DOHH2 (cell line): ENCODE measurements around the gene ANXA9.

Experiments used
- H3F3A ChIP-seq: fragments of 200-600 bp; sonication (generic), shearing (Covaris generic); 2 replicates; pipeline ENCODE4 v1.6.0; 2016; ENCODE audit warnings: antibody characterized with exemption, mild to moderate bottlenecking; ENCODE audit not compliant: control insufficient read depth, insufficient read depth
- H3K27ac ChIP-seq: fragments of 200-600 bp; sonication (generic); 2 replicates; pipeline ENCODE4 v1.5.1; 2014; ENCODE audit warnings: low read depth, mild to moderate bottlenecking, low read length, moderate library complexity
- H3K27me3 ChIP-seq: fragments of 200-600 bp; sonication (generic); 2 replicates; pipeline ENCODE4 v1.6.1; 2014; ENCODE audit warnings: mild to moderate bottlenecking, low read length, mixed read lengths; ENCODE audit not compliant: control insufficient read depth
- H3K36me3 ChIP-seq: fragments of 200-600 bp; sonication (generic); 2 replicates; pipeline ENCODE4 v1.6.1; 2014; ENCODE audit warnings: mild to moderate bottlenecking, low read length, moderate library complexity, mixed read lengths; ENCODE audit not compliant: control insufficient read depth
- H3K4me1 ChIP-seq: fragments of 200-600 bp; sonication (generic); 2 replicates; pipeline ENCODE4 v1.6.1; 2014; ENCODE audit warnings: mild to moderate bottlenecking, low read length, mixed read lengths; ENCODE audit not compliant: control insufficient read depth
- H3K4me2 ChIP-seq: fragments of 200-600 bp; sonication (generic); 2 replicates; pipeline ENCODE4 v1.6.0; 2014; ENCODE audit warnings: mild to moderate bottlenecking, low read length, moderate library complexity
- H3K4me3 ChIP-seq: fragments of 200-600 bp; sonication (generic); 2 replicates; pipeline ENCODE4 v1.5.1; 2014; ENCODE audit warnings: mild to moderate bottlenecking, low read length, mixed read lengths
- H3K79me2 ChIP-seq: fragments of 200-600 bp; sonication (generic); 2 replicates; pipeline ENCODE4 v1.6.1; 2014; ENCODE audit warnings: mild to moderate bottlenecking, low read length, mixed read lengths; ENCODE audit not compliant: control insufficient read depth
- H3K9me2 ChIP-seq: fragments of 200-600 bp; sonication (generic); replicated peaks from 2 replicates; pipeline ENCODE4 v1.6.1; 2014; ENCODE audit warnings: mild to moderate bottlenecking, low read length, mixed read lengths; ENCODE audit not compliant: control insufficient read depth
- H3K9me3 ChIP-seq: fragments of 200-600 bp; sonication (generic); 2 replicates; pipeline ENCODE4 v1.6.1; 2014; ENCODE audit warnings: antibody characterized with exemption, low read length, mixed read lengths; ENCODE audit not compliant: control insufficient read depth, insufficient read depth
- H4K20me1 ChIP-seq: fragments of 200-600 bp; sonication (generic); 2 replicates; pipeline ENCODE4 v1.6.0; 2014; ENCODE audit warnings: low read depth, mild to moderate bottlenecking, antibody characterized with exemption, low read length, moderate library complexity; ENCODE audit not compliant: control insufficient read depth, insufficient read depth
- EZH2phosphoT487 ChIP-seq: fragments of 200-600 bp; sonication (generic); IDR thresholded peaks from 2 replicates; pipeline ENCODE4 v1.6.1; 2017; ENCODE audit warnings: borderline replicate concordance, mild to moderate bottlenecking, antibody characterized with exemption, low read length, moderate library complexity, mixed read lengths
- TF ChIP-seq, protein P1 (sequence below): fragments of 200-600 bp; sonication (generic); IDR thresholded peaks from one replicate; pipeline ENCODE4 v1.5.1; 2014; ENCODE audit warnings: antibody characterized with exemption, mild to moderate bottlenecking, low read depth, low read length; ENCODE audit not compliant: poor library complexity, severe bottlenecking

The ANXA9 gene

GRCh38 chr1:151001602-151002001 is 19.5 kb downstream of the ANXA9 start:
- Histone ChIP-seq H3K4me2 (no peak overlapping the region), H3K79me2 (no peaks in the 10 kb centered on the region), H3K9me2 (no peaks in the 10 kb centered on the region), H3K27me3 (no peaks in the 10 kb centered on the region), H3K4me1 (peaks cover 35% of the 10 kb centered on the region), H3F3A (no peaks in the 10 kb centered on the region), H3K9me3 (no peaks in the 10 kb centered on the region), H3K27ac (no peak overlapping the region), H4K20me1 (no peaks in the 10 kb centered on the region), H3K4me3 (no peak overlapping the region), H3K36me3 (no peaks in the 10 kb centered on the region)
- TF ChIP-seq, protein P1, sequence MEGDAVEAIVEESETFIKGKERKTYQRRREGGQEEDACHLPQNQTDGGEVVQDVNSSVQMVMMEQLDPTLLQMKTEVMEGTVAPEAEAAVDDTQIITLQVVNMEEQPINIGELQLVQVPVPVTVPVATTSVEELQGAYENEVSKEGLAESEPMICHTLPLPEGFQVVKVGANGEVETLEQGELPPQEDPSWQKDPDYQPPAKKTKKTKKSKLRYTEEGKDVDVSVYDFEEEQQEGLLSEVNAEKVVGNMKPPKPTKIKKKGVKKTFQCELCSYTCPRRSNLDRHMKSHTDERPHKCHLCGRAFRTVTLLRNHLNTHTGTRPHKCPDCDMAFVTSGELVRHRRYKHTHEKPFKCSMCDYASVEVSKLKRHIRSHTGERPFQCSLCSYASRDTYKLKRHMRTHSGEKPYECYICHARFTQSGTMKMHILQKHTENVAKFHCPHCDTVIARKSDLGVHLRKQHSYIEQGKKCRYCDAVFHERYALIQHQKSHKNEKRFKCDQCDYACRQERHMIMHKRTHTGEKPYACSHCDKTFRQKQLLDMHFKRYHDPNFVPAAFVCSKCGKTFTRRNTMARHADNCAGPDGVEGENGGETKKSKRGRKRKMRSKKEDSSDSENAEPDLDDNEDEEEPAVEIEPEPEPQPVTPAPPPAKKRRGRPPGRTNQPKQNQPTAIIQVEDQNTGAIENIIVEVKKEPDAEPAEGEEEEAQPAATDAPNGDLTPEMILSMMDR = no peak
- TF ChIP-seq EZH2phosphoT487 = no peak

- H3K27me3 ChIP-seq = no peaks in the 10 kb centered on the region
- no peak overlapping the region for H3K4me3 ChIP-seq
- no peak overlapping the region for H3K27ac ChIP-seq
- H3K4me1 ChIP-seq = peaks cover 40% of the 10 kb centered on the region
- H3K4me2 ChIP-seq = no peak overlapping the region
- H3K36me3 ChIP-seq = no peaks in the 10 kb centered on the region
- no peaks in the 10 kb centered on the region for H3K79me2 ChIP-seq
- H3K9me3 ChIP-seq = no peaks in the 10 kb centered on the region
- H3F3A ChIP-seq = no peaks in the 10 kb centered on the region
- H4K20me1 ChIP-seq = no peaks in the 10 kb centered on the region
- no peaks in the 10 kb centered on the region for H3K9me2 ChIP-seq
- TF ChIP-seq, protein P1 = no peak
- no peak for TF ChIP-seq EZH2phosphoT487
Measured at GRCh38 chr1:151002051-151002450, 20.0 kb downstream of the ANXA9 start.

DNA sequence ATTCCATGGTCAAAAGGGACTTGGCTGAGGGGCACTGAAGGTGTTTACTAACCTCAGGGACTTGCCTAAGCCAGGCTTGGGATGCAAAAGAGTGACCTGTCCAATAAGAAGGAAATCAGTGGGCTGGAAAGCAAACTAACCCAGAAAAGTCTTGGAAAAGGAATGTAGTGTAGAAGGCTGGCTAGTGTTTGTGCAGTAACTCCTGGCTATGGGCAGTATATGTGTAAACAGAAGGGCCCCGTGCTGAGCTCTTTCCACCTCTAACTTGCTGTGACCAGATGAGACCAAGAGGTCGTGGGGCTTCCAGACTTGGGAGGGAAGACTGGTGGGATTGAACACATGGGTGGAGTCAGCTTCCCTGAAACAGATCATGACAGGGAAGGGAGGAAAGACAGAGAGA is 20.5 kb downstream of the ANXA9 start:
- H3K27ac ChIP-seq = no peak overlapping the region
- H3K79me2 ChIP-seq = no peaks in the 10 kb centered on the region
- no peaks in the 10 kb centered on the region for H3K27me3 ChIP-seq
- no peaks in the 10 kb centered on the region for H3K9me2 ChIP-seq
- H4K20me1 ChIP-seq = no peaks in the 10 kb centered on the region
- H3K36me3 ChIP-seq = no peaks in the 10 kb centered on the region
- no peak overlapping the region for H3K4me3 ChIP-seq
- H3K4me2 ChIP-seq = no peak overlapping the region
- TF ChIP-seq, protein P1 = no peak
- no peak for TF ChIP-seq EZH2phosphoT487
- H3K9me3 ChIP-seq = no peaks in the 10 kb centered on the region
- H3K4me1 ChIP-seq = peaks cover 45% of the 10 kb centered on the region
- peaks cover 3% of the 10 kb centered on the region for H3F3A ChIP-seq

GRCh38 chr1:151003180-151003579 is 21.1 kb downstream of the ANXA9 start:
- peak overlapping the region; percentile 28; the same call in 1 of the 2 replicates for H3K4me2 ChIP-seq
- H4K20me1 ChIP-seq = no peaks in the 10 kb centered on the region
- H3K36me3 ChIP-seq = no peaks in the 10 kb centered on the region
- no peak for TF ChIP-seq EZH2phosphoT487
- TF ChIP-seq, protein P1 = no peak
- H3K9me3 ChIP-seq = no peaks in the 10 kb centered on the region
- no peak overlapping the region for H3K4me3 ChIP-seq
- no peaks in the 10 kb centered on the region for H3K79me2 ChIP-seq
- peaks cover 50% of the 10 kb centered on the region for H3K4me1 ChIP-seq
- no peak overlapping the region for H3K27ac ChIP-seq
- H3K27me3 ChIP-seq = no peaks in the 10 kb centered on the region
- no peaks in the 10 kb centered on the region for H3K9me2 ChIP-seq
- H3F3A ChIP-seq = peaks cover 6% of the 10 kb centered on the region
